Measurements from ENCODE around the gene MGAT5.

MGAT5 gene

DNA sequence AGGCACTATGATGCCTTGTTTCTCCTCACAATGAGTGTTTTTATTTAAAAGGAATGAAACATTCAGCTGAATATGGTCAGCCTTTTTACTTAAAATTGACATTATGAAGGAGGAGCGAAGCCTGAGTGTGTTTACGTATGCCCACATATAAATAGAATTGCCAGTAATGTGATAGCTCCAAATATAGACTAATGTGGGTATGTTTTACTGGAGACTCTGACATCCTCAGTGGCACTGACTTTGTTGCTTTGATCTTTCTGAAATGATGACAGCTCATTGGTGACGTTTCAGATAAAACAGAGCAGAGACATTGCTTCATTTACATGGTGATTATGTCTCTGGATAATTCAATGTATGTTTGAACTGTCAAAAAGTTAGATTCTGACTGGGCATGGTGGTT, 167.0 kb downstream of the MGAT5 start:
- H3K4me1 ChIP-seq (ENCODE audit: insufficient read depth, low read length), result no peaks in the 10 kb centered on the region
- H3K9me3 ChIP-seq (ENCODE audit: control insufficient read depth, insufficient read depth, low read length), result no peaks in the 10 kb centered on the region
- H3K9ac ChIP-seq (ENCODE audit: low read depth, low read length), result no peak overlapping the region
- H3K36me3 ChIP-seq (ENCODE audit: insufficient read depth, low read length), result peaks cover 4% of the 10 kb centered on the region; the same call in 1 of the 2 replicates

GRCh38 chr2:134421556-134422328, 167.9 kb downstream of the MGAT5 start:
- H3K36me3 ChIP-seq (ENCODE audit: insufficient read depth, low read length), result peaks cover 4% of the 10 kb centered on the region; the same call in 1 of the 2 replicates
- H3K9me3 ChIP-seq (ENCODE audit: control insufficient read depth, insufficient read depth, low read length), result no peaks in the 10 kb centered on the region
- H3K9ac ChIP-seq (ENCODE audit: low read depth, low read length), result no peak overlapping the region
- no peaks in the 10 kb centered on the region for H3K4me1 ChIP-seq (ENCODE audit: insufficient read depth, low read length)

- peaks cover 3% of the 10 kb centered on the region; the same call in 1 of the 2 replicates for H3K4me1 ChIP-seq (ENCODE audit: insufficient read depth, low read length)
- H3K9me3 ChIP-seq (ENCODE audit: control insufficient read depth, insufficient read depth, low read length), result no peaks in the 10 kb centered on the region
- peaks cover 4% of the 10 kb centered on the region; the same call in 1 of the 2 replicates for H3K36me3 ChIP-seq (ENCODE audit: insufficient read depth, low read length)
- no peak overlapping the region for H3K9ac ChIP-seq (ENCODE audit: low read depth, low read length)
Measured at GRCh38 chr2:134425724-134426496, 172.0 kb downstream of the MGAT5 start.

DNA sequence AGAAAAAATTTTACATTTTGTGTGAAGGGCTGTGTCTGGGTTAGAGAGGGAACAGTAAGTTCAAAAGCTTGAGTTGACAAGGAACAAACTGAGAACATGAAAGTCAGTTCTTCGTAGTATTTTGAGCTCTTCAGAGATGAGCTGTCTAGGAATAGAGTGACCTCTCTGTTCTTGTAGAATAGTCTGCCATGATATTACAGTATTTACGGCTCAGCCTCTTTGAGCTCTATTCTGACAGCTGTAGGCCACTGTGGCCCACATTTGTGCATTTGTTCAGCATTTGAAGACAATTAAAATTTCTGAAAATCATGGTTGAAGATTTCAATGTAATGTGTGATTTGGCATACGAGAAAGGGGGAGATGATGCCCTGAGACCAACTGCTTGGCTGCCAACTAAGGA, 172.8 kb downstream of the MGAT5 start:
- no peak overlapping the region for H3K9ac ChIP-seq (ENCODE audit: low read depth, low read length)
- H3K36me3 ChIP-seq (ENCODE audit: insufficient read depth, low read length), result peaks cover 4% of the 10 kb centered on the region; the same call in 1 of the 2 replicates
- H3K4me1 ChIP-seq (ENCODE audit: insufficient read depth, low read length), result peaks cover 11% of the 10 kb centered on the region; the same call in 1 of the 2 replicates
- H3K9me3 ChIP-seq (ENCODE audit: control insufficient read depth, insufficient read depth, low read length), result no peaks in the 10 kb centered on the region

GRCh38 chr2:134429886-134430285, 176.0 kb downstream of the MGAT5 start:
- Histone ChIP-seq H3K4me1 (ENCODE audit: insufficient read depth, low read length) (peaks cover 22% of the 10 kb centered on the region), H3K36me3 (ENCODE audit: insufficient read depth, low read length) (no peaks in the 10 kb centered on the region), H3K9ac (ENCODE audit: low read depth, low read length) (no peak overlapping the region), H3K9me3 (ENCODE audit: control insufficient read depth, insufficient read depth, low read length) (no peaks in the 10 kb centered on the region)

DNA sequence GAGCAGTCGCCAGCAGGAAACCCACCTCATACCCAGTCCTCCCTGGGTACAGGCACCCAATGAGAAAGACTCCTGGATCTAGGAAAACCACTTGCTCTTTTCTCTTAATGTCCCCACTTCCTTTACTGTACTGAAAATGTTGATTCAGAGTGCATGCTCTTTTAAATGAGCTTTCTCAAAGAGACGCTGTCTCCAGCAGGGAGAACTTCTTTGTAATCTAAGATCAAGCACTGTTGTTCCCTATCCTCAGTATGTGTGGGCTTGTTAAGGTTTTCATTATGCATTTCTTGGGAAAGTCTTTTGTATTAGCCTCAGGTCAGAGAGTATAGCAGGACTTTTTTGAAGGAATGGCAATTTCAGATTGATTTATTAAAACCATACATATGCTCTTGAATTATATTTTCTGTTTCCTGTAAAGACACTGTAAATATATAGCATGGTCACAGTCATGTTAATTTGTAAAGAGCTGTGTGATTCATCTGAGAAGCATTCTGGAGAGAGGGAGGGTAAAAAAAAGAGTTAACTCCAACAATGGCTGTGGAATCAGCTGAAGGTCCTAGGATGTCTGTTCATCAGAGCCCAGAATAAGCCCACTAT, 178.1 kb downstream of the MGAT5 start:
- Histone ChIP-seq H3K4me1 (ENCODE audit: insufficient read depth, low read length) (peaks cover 22% of the 10 kb centered on the region), H3K9me3 (ENCODE audit: control insufficient read depth, insufficient read depth, low read length) (no peaks in the 10 kb centered on the region), H3K36me3 (ENCODE audit: insufficient read depth, low read length) (no peaks in the 10 kb centered on the region), H3K9ac (ENCODE audit: low read depth, low read length) (no peak overlapping the region; the same call in 1 of the 2 replicates)

DNA sequence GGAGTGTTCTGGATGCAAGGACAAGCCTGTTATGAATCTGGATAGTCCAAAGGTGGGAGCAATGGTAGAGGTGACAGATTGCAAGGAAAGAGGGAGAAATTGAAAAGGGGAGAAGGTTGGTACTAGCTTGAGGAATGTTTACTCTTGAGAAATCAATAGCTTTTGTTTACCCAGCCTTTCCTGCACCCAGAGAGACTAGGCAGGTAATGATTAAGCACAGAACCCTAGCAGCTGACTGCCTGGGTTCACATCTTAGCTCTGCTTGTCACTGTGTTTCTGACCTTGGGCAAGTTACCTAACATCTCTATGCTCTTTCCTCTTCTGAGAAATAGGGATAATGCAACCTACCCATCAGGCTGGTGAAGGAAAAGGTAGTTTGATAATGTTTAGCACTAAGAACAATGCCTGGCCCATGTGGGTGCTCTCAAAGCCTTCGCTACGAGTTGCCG, 178.6 kb downstream of the MGAT5 start:
- Histone ChIP-seq H3K9me3 (ENCODE audit: control insufficient read depth, insufficient read depth, low read length) (no peaks in the 10 kb centered on the region), H3K36me3 (ENCODE audit: insufficient read depth, low read length) (no peaks in the 10 kb centered on the region), H3K4me1 (ENCODE audit: insufficient read depth, low read length) (peaks cover 22% of the 10 kb centered on the region), H3K9ac (ENCODE audit: low read depth, low read length) (no peak overlapping the region)

GRCh38 chr2:134433469-134433868, 179.6 kb downstream of the MGAT5 start:
- H3K9ac ChIP-seq (ENCODE audit: low read depth, low read length), result no peak overlapping the region
- H3K9me3 ChIP-seq (ENCODE audit: control insufficient read depth, insufficient read depth, low read length), result no peaks in the 10 kb centered on the region
- H3K4me1 ChIP-seq (ENCODE audit: insufficient read depth, low read length), result peaks cover 22% of the 10 kb centered on the region
- no peaks in the 10 kb centered on the region for H3K36me3 ChIP-seq (ENCODE audit: insufficient read depth, low read length)

DNA sequence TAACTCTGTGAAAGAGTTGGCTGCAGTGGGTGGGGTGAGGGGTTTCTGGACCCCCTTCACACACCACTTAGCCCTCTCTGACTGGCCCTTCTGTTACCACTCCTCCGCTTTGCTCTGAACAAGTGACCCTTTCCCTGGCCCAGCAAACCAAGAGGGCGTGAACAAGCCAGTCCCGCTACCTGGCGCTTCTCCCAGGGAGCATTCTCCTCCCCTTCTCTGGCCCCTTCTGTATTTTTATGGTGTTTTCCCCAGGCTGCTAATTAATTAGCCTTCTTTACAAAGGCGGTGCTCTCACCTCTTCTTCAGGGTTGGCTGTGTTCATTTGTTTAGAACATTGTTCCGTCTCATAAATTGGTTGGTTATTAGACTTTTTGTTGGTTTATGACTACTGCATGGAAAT, 180.1 kb downstream of the MGAT5 start:
- Histone ChIP-seq H3K36me3 (ENCODE audit: insufficient read depth, low read length) (no peaks in the 10 kb centered on the region), H3K9ac (ENCODE audit: low read depth, low read length) (no peak overlapping the region), H3K4me1 (ENCODE audit: insufficient read depth, low read length) (peaks cover 22% of the 10 kb centered on the region), H3K9me3 (ENCODE audit: control insufficient read depth, insufficient read depth, low read length) (no peaks in the 10 kb centered on the region)

- Histone ChIP-seq H3K9me3 (ENCODE audit: control insufficient read depth, insufficient read depth, low read length) (no peaks in the 10 kb centered on the region), H3K36me3 (ENCODE audit: insufficient read depth, low read length) (no peaks in the 10 kb centered on the region), H3K4me1 (ENCODE audit: insufficient read depth, low read length) (peaks cover 22% of the 10 kb centered on the region), H3K9ac (ENCODE audit: low read depth, low read length) (no peak overlapping the region)
Measured at GRCh38 chr2:134435505-134435904, 181.6 kb downstream of the MGAT5 start.

GRCh38 chr2:134435936-134436335, 182.1 kb downstream of the MGAT5 start:
- no peak overlapping the region for H3K9ac ChIP-seq (ENCODE audit: low read depth, low read length)
- H3K4me1 ChIP-seq (ENCODE audit: insufficient read depth, low read length), result peaks cover 19% of the 10 kb centered on the region
- no peaks in the 10 kb centered on the region for H3K36me3 ChIP-seq (ENCODE audit: insufficient read depth, low read length)
- no peaks in the 10 kb centered on the region for H3K9me3 ChIP-seq (ENCODE audit: control insufficient read depth, insufficient read depth, low read length)

- no peaks in the 10 kb centered on the region for H3K36me3 ChIP-seq (ENCODE audit: insufficient read depth, low read length)
- peaks cover 11% of the 10 kb centered on the region for H3K4me1 ChIP-seq (ENCODE audit: insufficient read depth, low read length)
- H3K9me3 ChIP-seq (ENCODE audit: control insufficient read depth, insufficient read depth, low read length), result no peaks in the 10 kb centered on the region
- no peak overlapping the region for H3K9ac ChIP-seq (ENCODE audit: low read depth, low read length)
Measured at GRCh38 chr2:134436706-134437105, 182.8 kb downstream of the MGAT5 start.

DNA sequence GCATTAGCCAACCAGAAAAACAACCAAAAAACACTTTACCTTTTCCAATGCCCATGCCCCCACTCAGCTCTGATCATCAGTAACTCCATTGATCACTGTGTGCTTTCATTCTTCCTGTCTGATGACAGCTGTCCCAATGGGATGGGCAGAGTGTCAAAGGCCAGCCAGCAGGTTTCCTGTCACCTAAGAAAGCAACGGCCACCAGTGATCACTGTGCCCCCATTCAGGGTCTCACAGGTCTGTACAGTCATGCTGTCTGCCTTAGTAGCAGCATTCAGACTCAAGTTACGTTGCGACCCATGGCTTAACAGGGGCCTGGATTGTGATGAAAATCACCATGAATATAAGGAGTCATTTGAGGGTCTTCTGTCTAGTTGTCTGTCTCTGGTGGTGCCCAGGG, 184.5 kb downstream of the MGAT5 start:
- Histone ChIP-seq H3K4me1 (ENCODE audit: insufficient read depth, low read length) (no peaks in the 10 kb centered on the region), H3K9ac (ENCODE audit: low read depth, low read length) (no peak overlapping the region), H3K9me3 (ENCODE audit: control insufficient read depth, insufficient read depth, low read length) (no peaks in the 10 kb centered on the region), H3K36me3 (ENCODE audit: insufficient read depth, low read length) (no peaks in the 10 kb centered on the region)

DNA sequence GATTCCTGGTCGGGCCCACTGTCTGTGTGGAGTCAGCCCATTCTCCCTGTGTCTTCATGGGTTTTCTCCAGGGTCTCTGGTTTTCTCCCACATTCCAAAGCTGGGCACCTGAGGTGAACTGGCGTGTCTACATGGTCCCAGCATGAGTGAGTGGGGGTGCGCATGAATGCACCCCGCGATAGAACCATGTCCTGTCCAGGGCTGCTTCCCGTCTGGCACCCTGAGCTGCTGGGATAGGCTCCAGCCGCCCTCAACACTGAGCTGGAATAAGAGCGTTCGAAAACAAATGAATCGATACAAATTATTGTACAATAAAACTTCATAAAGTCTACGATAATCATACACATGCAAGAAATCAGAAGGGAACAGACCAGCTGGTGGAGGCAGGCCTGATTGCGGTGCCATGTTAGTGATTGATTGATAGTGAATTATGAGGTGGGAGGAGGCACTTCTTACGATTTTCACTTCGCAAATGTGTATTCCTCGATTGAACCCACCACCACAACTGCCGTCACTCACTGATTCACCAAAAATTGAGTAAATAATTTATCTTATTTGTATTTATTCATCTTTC, 186.6 kb downstream of the MGAT5 start:
- Histone ChIP-seq H3K4me1 (ENCODE audit: insufficient read depth, low read length) (no peaks in the 10 kb centered on the region), H3K36me3 (ENCODE audit: insufficient read depth, low read length) (no peaks in the 10 kb centered on the region), H3K9ac (ENCODE audit: low read depth, low read length) (no peak overlapping the region), H3K9me3 (ENCODE audit: control insufficient read depth, insufficient read depth, low read length) (no peaks in the 10 kb centered on the region)

Measured in ES-I3 (cell line).